Thyroid gland (tissue), 4 donors: ENCODE results near the gene SLC35D1.

Experiments used
- POLR2A ChIP-seq, 2 donors: fragments of 450-650 bp; IDR thresholded peaks; one replicate each; pipeline ENCODE4 v1.6.1; 2017; ENCODE audit warnings: antibody characterized with exemption in 2 of 2, mild to moderate bottlenecking in 2 of 2, moderate library complexity in 1 of 2
- TF ChIP-seq, protein P1 (sequence below), 6 experiments: fragments of 200-600 bp in 3 of 6; fragments of 450-650 bp in 3 of 6; sonication (generic) in 3 of 6; IDR thresholded peaks; one replicate each; pipeline ENCODE4 v1.5.1; 2016 to 2019; ENCODE audit warnings: antibody characterized with exemption in 6 of 6, mild to moderate bottlenecking in 2 of 6, inconsistent platforms in 1 of 6, moderate library complexity in 1 of 6

DNA sequence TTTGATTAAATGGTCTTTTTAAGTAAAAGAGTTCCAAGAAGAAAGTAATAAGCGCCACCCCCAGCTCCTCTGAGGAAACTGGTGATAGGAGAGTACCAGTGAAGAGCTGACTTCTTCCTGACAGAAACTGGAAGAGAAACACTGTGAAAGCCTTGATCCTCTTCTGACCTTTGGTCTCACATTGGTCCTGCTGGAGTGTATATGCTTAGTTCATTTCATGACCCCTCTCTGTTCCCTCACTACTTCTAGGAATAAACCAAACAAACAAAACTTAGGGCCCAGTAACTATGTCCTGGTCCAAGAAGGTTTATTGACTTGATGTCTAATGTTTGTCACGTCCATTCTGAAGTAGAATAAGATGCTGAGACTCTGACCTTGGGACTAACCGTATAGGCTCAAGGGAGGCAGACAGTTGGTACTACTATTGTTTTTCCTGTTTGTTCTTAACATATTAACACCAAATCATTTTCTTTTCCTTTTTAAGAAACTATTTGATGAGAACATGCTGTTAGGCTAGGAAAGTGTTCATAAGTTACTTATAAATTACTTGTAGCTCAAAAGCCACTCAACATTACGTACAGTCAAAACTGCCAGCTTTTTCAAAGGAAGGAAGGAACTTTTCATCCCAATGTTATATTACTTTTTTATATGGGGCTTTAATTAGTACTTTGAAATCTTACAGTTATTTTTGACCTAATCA lies 71.2 kb downstream of the SLC35D1 start:
- no peak for TF ChIP-seq POLR2A (IDR thresholded peaks at IDR 0.05)
- TF ChIP-seq, protein P1, sequence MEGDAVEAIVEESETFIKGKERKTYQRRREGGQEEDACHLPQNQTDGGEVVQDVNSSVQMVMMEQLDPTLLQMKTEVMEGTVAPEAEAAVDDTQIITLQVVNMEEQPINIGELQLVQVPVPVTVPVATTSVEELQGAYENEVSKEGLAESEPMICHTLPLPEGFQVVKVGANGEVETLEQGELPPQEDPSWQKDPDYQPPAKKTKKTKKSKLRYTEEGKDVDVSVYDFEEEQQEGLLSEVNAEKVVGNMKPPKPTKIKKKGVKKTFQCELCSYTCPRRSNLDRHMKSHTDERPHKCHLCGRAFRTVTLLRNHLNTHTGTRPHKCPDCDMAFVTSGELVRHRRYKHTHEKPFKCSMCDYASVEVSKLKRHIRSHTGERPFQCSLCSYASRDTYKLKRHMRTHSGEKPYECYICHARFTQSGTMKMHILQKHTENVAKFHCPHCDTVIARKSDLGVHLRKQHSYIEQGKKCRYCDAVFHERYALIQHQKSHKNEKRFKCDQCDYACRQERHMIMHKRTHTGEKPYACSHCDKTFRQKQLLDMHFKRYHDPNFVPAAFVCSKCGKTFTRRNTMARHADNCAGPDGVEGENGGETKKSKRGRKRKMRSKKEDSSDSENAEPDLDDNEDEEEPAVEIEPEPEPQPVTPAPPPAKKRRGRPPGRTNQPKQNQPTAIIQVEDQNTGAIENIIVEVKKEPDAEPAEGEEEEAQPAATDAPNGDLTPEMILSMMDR (IDR thresholded peaks at IDR 0.05): no peak
